H1 (cell line): Measurements from ENCODE around the gene TMEM198. TPM values are rescaled to one million over a fixed set of nuclear protein-coding genes. Genes with fewer than 3 reads are reported as not detected.

ENCODE experiments used
- CTCF ChIA-PET: fragments of 300-600 bp; sonication (Branson Sonifier 250); formaldehyde crosslinking; loops from one replicate; lab custom pipeline; 2021; ENCODE audit not compliant: partially characterized antibody; lab: Charles Lee
- POLR2A ChIA-PET: fragments of 300-600 bp; sonication (Branson Sonifier 250); formaldehyde crosslinking; loops from one replicate; lab custom pipeline; 2021; ENCODE audit warnings: inconsistent platforms; ENCODE audit not compliant: partially characterized antibody; lab: Charles Lee
- DNase-seq, 2 experiments: peaks; one replicate each; pipeline versions ENCODE4 v3.0.0 to v3.0.0-alpha.2; 2010 to 2022; ENCODE audit warnings: low spot score in 2 of 2, low read depth in 1 of 2, mixed read lengths in 1 of 2
- FAIRE-seq: peaks from 2 replicates; lab custom pipeline; 2011; peaks lifted over from hg19 to GRCh38; lab: Jason Lieb, UNC
- H2AFZ ChIP-seq: 2 replicates; pipeline ENCODE4 v1.8.1; 2012; ENCODE audit warnings: low read length, inconsistent platforms
- H2AK5ac ChIP-seq: 2 replicates; pipeline ENCODE4 v1.6.1; 2013; ENCODE audit warnings: low read depth, low read length
- H2BK120ac ChIP-seq: replicated peaks from 2 replicates; pipeline ENCODE3; 2013; ENCODE audit warnings: low read depth, low read length, inconsistent platforms
- H2BK12ac ChIP-seq: 2 replicates; pipeline ENCODE4 v1.6.1; 2013; ENCODE audit warnings: low read depth, low read length
- H2BK15ac ChIP-seq: 2 replicates; pipeline ENCODE4 v1.6.1; 2013; ENCODE audit warnings: low read length
- H2BK20ac ChIP-seq: 2 replicates; pipeline ENCODE4 v1.6.1; 2013; ENCODE audit warnings: low read length
- H2BK5ac ChIP-seq: 2 replicates; pipeline ENCODE4 v1.6.1; 2013; ENCODE audit warnings: low read depth, low read length
- H3K14ac ChIP-seq: 2 replicates; pipeline ENCODE4 v1.6.1; 2013; ENCODE audit warnings: inconsistent platforms; ENCODE audit not compliant: insufficient read length
- H3K18ac ChIP-seq: 2 replicates; pipeline ENCODE4 v1.6.1; 2013; ENCODE audit warnings: low read length; ENCODE audit errors: extremely low read depth
- H3K23ac ChIP-seq: 2 replicates; pipeline ENCODE4 v1.6.1; 2013; ENCODE audit warnings: inconsistent platforms; ENCODE audit not compliant: insufficient read length
- H3K23me2 ChIP-seq: 2 replicates; pipeline ENCODE4 v1.6.1; 2013; ENCODE audit warnings: low read depth, low read length
- H3K27ac ChIP-seq: 2 replicates; pipeline ENCODE4 v1.6.1; 2011; ENCODE audit warnings: low read depth, low read length, inconsistent platforms
- H3K27me3 ChIP-seq, 4 experiments: replicated peaks in 1 of 4; 1 replicate in 1 of 4; 2 replicates in 3 of 4; pipeline versions ENCODE4 v1.6.1 to v1.8.1; 2011 to 2013; ENCODE audit warnings: low read length in 3 of 4, mild to moderate bottlenecking in 3 of 4, inconsistent platforms in 2 of 4, mixed read lengths in 2 of 4, moderate library complexity in 1 of 4; ENCODE audit not compliant: control insufficient read depth in 3 of 4, insufficient read depth in 3 of 4; ENCODE audit errors: extremely low read depth in 1 of 4
- H3K36me3 ChIP-seq, 4 experiments: 2 replicates each; pipeline versions ENCODE4 v1.6.1 to v1.8.1; 2011 to 2013; ENCODE audit warnings: mild to moderate bottlenecking in 4 of 4, low read length in 3 of 4, moderate library complexity in 2 of 4, control low read depth in 1 of 4, inconsistent platforms in 1 of 4; ENCODE audit not compliant: insufficient read depth in 4 of 4, control insufficient read depth in 2 of 4
- H3K4ac ChIP-seq: replicated peaks from 2 replicates; pipeline ENCODE3; 2013; ENCODE audit warnings: low read length, low read depth, mixed read lengths, inconsistent platforms; ENCODE audit not compliant: insufficient read length
- H3K4me1 ChIP-seq, 4 experiments: replicated peaks in 1 of 4; 1 replicate in 1 of 4; 2 replicates in 3 of 4; pipeline versions ENCODE4 v1.6.1 to v1.8.1; 2011 to 2013; ENCODE audit warnings: low read length in 3 of 4, inconsistent platforms in 2 of 4, mixed read lengths in 1 of 4; ENCODE audit not compliant: insufficient read depth in 4 of 4, control insufficient read depth in 3 of 4
- H3K4me2 ChIP-seq, 2 experiments: 2 replicates each; pipeline versions ENCODE4 v1.6.1 to v1.8.1; 2011 to 2013; ENCODE audit warnings: low read depth in 2 of 2, low read length in 2 of 2, control low read depth in 1 of 2, inconsistent platforms in 1 of 2, mild to moderate bottlenecking in 1 of 2; ENCODE audit not compliant: insufficient read depth in 1 of 2
- H3K4me3 ChIP-seq, 4 experiments: fragments of 200-600, 300-600 bp in 1 of 4; sonication (generic), shearing (Covaris generic), sonication (Bioruptor Twin) in 1 of 4; 2 replicates each; pipeline versions ENCODE4 v1.5.1 to v1.8.1; 2011 to 2016; ENCODE audit warnings: low read length in 4 of 4, low read depth in 3 of 4, control low read depth in 2 of 4, inconsistent platforms in 2 of 4, mild to moderate bottlenecking in 2 of 4, mixed read lengths in 1 of 4, moderate library complexity in 1 of 4; ENCODE audit not compliant: insufficient read depth in 2 of 4; ENCODE audit errors: extremely low read depth in 1 of 4
- H3K56ac ChIP-seq: replicated peaks from 2 replicates; pipeline ENCODE3; 2013; ENCODE audit warnings: low read depth, mild to moderate bottlenecking, mixed read lengths, low read length, inconsistent platforms; ENCODE audit not compliant: insufficient read length
- H3K79me1 ChIP-seq: 2 replicates; pipeline ENCODE4 v1.6.1; 2013; ENCODE audit warnings: low read depth, low read length, control low read depth
- H3K79me2 ChIP-seq, 2 experiments: 2 replicates each; pipeline versions ENCODE4 v1.6.1 to v1.8.1; 2012 to 2013; ENCODE audit warnings: low read length in 2 of 2, mild to moderate bottlenecking in 2 of 2, inconsistent platforms in 1 of 2; ENCODE audit not compliant: insufficient read depth in 2 of 2, control insufficient read depth in 1 of 2
- H3K9ac ChIP-seq, 4 experiments: replicated peaks in 1 of 4; 1 replicate in 1 of 4; 2 replicates in 3 of 4; pipeline versions ENCODE4 v1.6.1 to v1.8.1; 2011 to 2013; ENCODE audit warnings: low read depth in 3 of 4, low read length in 3 of 4, control low read depth in 2 of 4, mild to moderate bottlenecking in 2 of 4, moderate library complexity in 2 of 4, inconsistent platforms in 1 of 4; ENCODE audit errors: extremely low read depth in 1 of 4
- H3K9me3 ChIP-seq, 2 experiments: 2 replicates each; pipeline versions ENCODE4 v1.6.1 to v1.8.1; 2012 to 2013; ENCODE audit warnings: mild to moderate bottlenecking in 2 of 2, moderate library complexity in 2 of 2, control low read depth in 1 of 2, inconsistent platforms in 1 of 2, low read depth in 1 of 2, low read length in 1 of 2, mixed read lengths in 1 of 2; ENCODE audit not compliant: insufficient read depth in 2 of 2
- H4K20me1 ChIP-seq, 2 experiments: replicated peaks in 1 of 2; 2 replicates each; pipeline versions ENCODE3 to v1.8.1; 2011 to 2013; ENCODE audit warnings: inconsistent platforms in 2 of 2, low read length in 2 of 2, mild to moderate bottlenecking in 1 of 2; ENCODE audit not compliant: insufficient read depth in 2 of 2, control insufficient read depth in 1 of 2
- H4K5ac ChIP-seq: 2 replicates; pipeline ENCODE4 v1.6.1; 2013; ENCODE audit warnings: low read length, low read depth, mixed read lengths, inconsistent platforms; ENCODE audit not compliant: insufficient read length
- H4K8ac ChIP-seq: 2 replicates; pipeline ENCODE4 v1.8.0; 2013; ENCODE audit warnings: mild to moderate bottlenecking, moderate library complexity, low read length, inconsistent platforms; ENCODE audit not compliant: insufficient read depth; ENCODE audit errors: extremely low read depth
- H4K91ac ChIP-seq: replicated peaks from 2 replicates; pipeline ENCODE3; 2013; ENCODE audit warnings: low read length, mixed read lengths, inconsistent platforms; ENCODE audit not compliant: insufficient read length
- ATF2 ChIP-seq: IDR thresholded peaks from 2 replicates; pipeline ENCODE4 v1.6.1; 2012; ENCODE audit warnings: low read length, inconsistent platforms
- BCL11A ChIP-seq, 2 experiments: IDR thresholded peaks; one replicate each; pipeline ENCODE4 v1.6.1; 2011; ENCODE audit warnings: low read depth in 2 of 2, low read length in 2 of 2, mild to moderate bottlenecking in 2 of 2
- POLR2A ChIP-seq, 2 experiments: IDR thresholded peaks; 1 replicate in 1 of 2; 2 replicates in 1 of 2; pipeline ENCODE4 v1.6.1; 2011; ENCODE audit warnings: low read depth in 2 of 2, low read length in 2 of 2, mild to moderate bottlenecking in 2 of 2; ENCODE audit errors: control extremely low read depth in 1 of 2
- POLR2AphosphoS5 ChIP-seq: IDR thresholded peaks from 2 replicates; pipeline ENCODE4 v1.6.1; 2011; ENCODE audit warnings: low read depth, low read length
- RBBP5 ChIP-seq: IDR thresholded peaks from 2 replicates; pipeline ENCODE4 v1.7.1; 2012; ENCODE audit warnings: low read depth, mild to moderate bottlenecking, inconsistent platforms, low read length, moderate library complexity, borderline replicate concordance
- YY1 ChIP-seq: IDR thresholded peaks from 2 replicates; pipeline ENCODE4 v1.6.1; 2011; ENCODE audit warnings: low read depth, mild to moderate bottlenecking, low read length
- WGBS, 2 experiments: shearing (Covaris generic) in 1 of 2; methylation state at CpG; one replicate each; pipeline versions ENCODE4 v1.1.6 to v1.1.7; 2013 to 2015; ENCODE audit warnings: low lambda C conversion rate in 2 of 2, mixed read lengths in 2 of 2, inconsistent platforms in 1 of 2, low coverage in 1 of 2, missing lambda C conversion rate in 1 of 2; ENCODE audit not compliant: insufficient replicate concordance in 2 of 2, insufficient coverage in 1 of 2, insufficient read length in 1 of 2; ENCODE audit errors: extremely low coverage in 1 of 2, missing lambda C conversion rate in 1 of 2; 5-methylcytosine and 5-hydroxymethylcytosine counted together
- polyA plus RNA-seq, 7 experiments: library from polyadenylated mRNA; depleted of rRNA in 3 of 7; stranded (reverse) in 5 of 7; unstranded in 2 of 7; fragments of >200 nt in 5 of 7; fragments of 200-250 nt in 2 of 7; gene quantifications; 1 replicate in 5 of 7; 2 replicates in 1 of 7; 4 replicates in 1 of 7; pipeline versions ENCODE4 v1.2.1 to v1.2.3, GENCODE V29; 2011 to 2013; ENCODE audit warnings: missing spikeins in 2 of 7, mixed read lengths in 2 of 7
- total RNA-seq: library from RNA; stranded (reverse); fragmentation: NEBNext Ultra II Directional; extraction: Animal tissue kit (Norgen Biotek cat#: 25700); gene quantifications from 2 replicates; pipeline ENCODE4 v1.2.1, GENCODE V29; 2021
- TF ChIP-seq, protein P1 (sequence below): IDR thresholded peaks from 2 replicates; pipeline ENCODE4 v1.6.1; 2012; ENCODE audit warnings: inconsistent platforms

TMEM198 gene
- total and polyA plus RNA-seq, 2 of the 8 experiments (the other 6 are each of a cell fraction or from before 2014, with no cell fraction given) = 10.2 to 10.4 TPM

- peak overlapping the region; percentile 97 for H2BK5ac ChIP-seq
- 84% methylated on average over 29 of the region's 35 CpGs; no CpG with 5 or more reads in 1 of the 2 experiments for WGBS, 2 experiments
- H3K4me2 ChIP-seq = peak overlapping the region in 1 of 2 experiments; percentile 14; a peak in 2 of 4 replicates
- H3K14ac ChIP-seq = no peak overlapping the region
- peak overlapping the region; percentile 73; the same call in 1 of the 2 replicates for H4K8ac ChIP-seq
- peak overlapping the region; percentile 41 for H3K4ac ChIP-seq
- peaks cover 0 to 41% (median 11%) of the 10 kb centered on the region in 4 experiments; a peak in 6 of 8 replicates for H3K36me3 ChIP-seq
- peak overlapping the region; percentile 7 for H3K56ac ChIP-seq
- peak overlapping the region; percentile 92 for H2AK5ac ChIP-seq
- no peaks in the 10 kb centered on the region for H4K20me1 ChIP-seq
- peak overlapping the region; percentile 64; the same call in 1 of the 2 replicates for H2BK20ac ChIP-seq
- peak overlapping the region; percentile 83; the same call in 1 of the 2 replicates for H2BK15ac ChIP-seq
- no peak overlapping the region for H3K4me3 ChIP-seq
- no peaks in the 10 kb centered on the region; a peak in 1 of 4 replicates for H3K9me3 ChIP-seq
- H2AFZ ChIP-seq = no peak overlapping the region
- CTCF ChIA-PET = interaction anchor here (1.0 to 19.7 kb wide), 14 partner anchors 12 to 158 kb away, joined by 3 to 293 read pairs (median 24); partner anchors contain the start of genes CHPF, STK11IP and TMEM198
- no peak overlapping the region for H3K27ac ChIP-seq
- peak overlapping the region; percentile 43; the same call in 1 of the 2 replicates for H3K18ac ChIP-seq
- H3K4me1 ChIP-seq = peaks cover 6 to 60% (median 49%) of the 10 kb centered on the region in 4 experiments
- peaks cover 0 to 4% of the 10 kb centered on the region in 2 experiments; a peak in 1 of 4 replicates for H3K79me2 ChIP-seq
- no peak overlapping the region for H4K91ac ChIP-seq
- TF ChIP-seq, protein P1, sequence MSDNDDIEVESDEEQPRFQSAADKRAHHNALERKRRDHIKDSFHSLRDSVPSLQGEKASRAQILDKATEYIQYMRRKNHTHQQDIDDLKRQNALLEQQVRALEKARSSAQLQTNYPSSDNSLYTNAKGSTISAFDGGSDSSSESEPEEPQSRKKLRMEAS = peak; percentile 24; the same call in 1 of the 2 replicates
- TF ChIP-seq POLR2A (IDR thresholded peaks at IDR 0.05; ENCODE audit: control extremely low read depth in 1 of 2, low read depth in 2 of 2, low read length in 2 of 2) (no peak; a peak in 1 of 3 replicates), RBBP5 (no peak), POLR2AphosphoS5 (peak; percentile 33; the same call in 1 of the 2 replicates), YY1 (no peak), ATF2 (no peak), BCL11A (IDR thresholded peaks at IDR 0.05; ENCODE audit: low read depth in 2 of 2, low read length in 2 of 2) (no peak)
- TF ChIP-seq, all 59 proteins: peak for 2
- H2BK120ac ChIP-seq = no peak overlapping the region
- H3K9ac ChIP-seq = no peak overlapping the region
- 0 out of 2 replicates have a peak, but pooled peaks cover 2% of the 10 kb centered on the region for H3K79me1 ChIP-seq
- H3K27me3 ChIP-seq = no peaks in the 10 kb centered on the region
- FAIRE-seq (no peak), DNase-seq (no peak)
- no peak overlapping the region for H3K23ac ChIP-seq
- POLR2A ChIA-PET = interaction anchor here (0.6 to 17.5 kb wide), 17 partner anchors 9 to 139 kb away, joined by 3 to 293 read pairs (median 5); partner anchors contain the start of genes CHPF, INHA, OBSL1 and STK11IP
- peak overlapping the region; percentile 100 for H2BK12ac ChIP-seq
- no peak overlapping the region for H4K5ac ChIP-seq
- H3K23me2 ChIP-seq = no peaks in the 10 kb centered on the region
Measured at GRCh38 chr2:219562049-219563020, 18.5 kb downstream of the TMEM198 start.
